ENCODE measurements around the gene SLC17A7. TPM values are rescaled to one million over a fixed set of nuclear protein-coding genes. Genes with fewer than 3 reads are reported as not detected.

SLC17A7 gene
- total and polyA plus RNA-seq, 12 donors, result 0.17 to 2.3 (median 0.92) TPM

DNA sequence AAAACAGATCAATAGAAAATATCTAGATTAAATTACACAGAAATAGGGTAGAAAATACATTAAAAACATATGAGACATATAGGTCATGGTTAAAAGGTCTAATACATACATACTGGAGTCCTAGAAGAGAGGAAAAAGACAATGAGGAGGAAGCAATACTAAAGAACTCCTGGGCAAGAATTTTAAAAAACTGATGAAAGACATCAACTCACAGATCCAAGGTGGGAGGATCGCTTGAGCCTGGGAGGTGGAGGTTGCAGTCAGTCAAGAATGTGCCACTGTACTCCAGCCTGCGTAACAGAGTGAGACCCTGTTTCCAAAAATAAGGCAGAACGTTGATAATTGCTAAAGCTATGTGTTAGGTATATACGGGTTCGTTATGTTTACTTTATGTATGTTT, 58.7 kb downstream of the SLC17A7 start:
- Histone ChIP-seq H3K27me3 (peaks cover 0 to 6% (median 0%) of the 10 kb centered on the region in 7 donors), H3K27ac (no peak overlapping the region), H3K9me3 (peaks cover 0 to 17% (median 10%) of the 10 kb centered on the region in 11 donors), H3K36me3 (no peaks in the 10 kb centered on the region), H3K4me3 (no peak overlapping the region), H3K4me1 (no peaks in the 10 kb centered on the region)
- no peak for DNase-seq
- intact Hi-C loops (cut with DNase I), result no loop called here
- no peak for ATAC-seq
- TF ChIP-seq, protein P1, sequence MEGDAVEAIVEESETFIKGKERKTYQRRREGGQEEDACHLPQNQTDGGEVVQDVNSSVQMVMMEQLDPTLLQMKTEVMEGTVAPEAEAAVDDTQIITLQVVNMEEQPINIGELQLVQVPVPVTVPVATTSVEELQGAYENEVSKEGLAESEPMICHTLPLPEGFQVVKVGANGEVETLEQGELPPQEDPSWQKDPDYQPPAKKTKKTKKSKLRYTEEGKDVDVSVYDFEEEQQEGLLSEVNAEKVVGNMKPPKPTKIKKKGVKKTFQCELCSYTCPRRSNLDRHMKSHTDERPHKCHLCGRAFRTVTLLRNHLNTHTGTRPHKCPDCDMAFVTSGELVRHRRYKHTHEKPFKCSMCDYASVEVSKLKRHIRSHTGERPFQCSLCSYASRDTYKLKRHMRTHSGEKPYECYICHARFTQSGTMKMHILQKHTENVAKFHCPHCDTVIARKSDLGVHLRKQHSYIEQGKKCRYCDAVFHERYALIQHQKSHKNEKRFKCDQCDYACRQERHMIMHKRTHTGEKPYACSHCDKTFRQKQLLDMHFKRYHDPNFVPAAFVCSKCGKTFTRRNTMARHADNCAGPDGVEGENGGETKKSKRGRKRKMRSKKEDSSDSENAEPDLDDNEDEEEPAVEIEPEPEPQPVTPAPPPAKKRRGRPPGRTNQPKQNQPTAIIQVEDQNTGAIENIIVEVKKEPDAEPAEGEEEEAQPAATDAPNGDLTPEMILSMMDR (IDR thresholded peaks at IDR 0.05), result no peak
- WGBS, 2 donors, result 90 to 93% methylated on average over 5 of the region's 5 CpGs

DNA sequence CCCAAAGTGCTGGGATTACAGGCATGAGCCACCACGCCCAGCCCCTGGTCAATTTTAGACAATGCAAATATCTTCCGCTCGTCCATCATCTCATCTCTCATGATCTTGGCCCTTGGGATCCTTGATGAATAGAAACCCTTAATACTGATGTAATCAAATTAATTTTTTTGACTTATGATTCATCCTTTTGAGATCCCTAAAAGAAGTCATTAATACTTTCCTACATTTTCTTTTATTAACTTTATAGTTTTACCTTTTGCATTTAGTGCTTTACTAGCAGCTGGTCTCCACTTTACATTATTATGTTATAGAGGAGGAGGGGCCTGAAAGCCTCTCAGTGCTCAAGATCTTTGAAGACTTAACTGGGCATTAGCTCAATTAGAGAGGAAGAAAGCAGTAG, 60.9 kb downstream of the SLC17A7 start:
- no peak for DNase-seq
- 84 to 90% methylated on average over 3 of the region's 3 CpGs for WGBS, 2 donors
- peaks cover 0 to 17% (median 10%) of the 10 kb centered on the region in 11 donors for H3K9me3 ChIP-seq
- no peak overlapping the region for H3K4me3 ChIP-seq
- no peak for ATAC-seq
- TF ChIP-seq, protein P1 (IDR thresholded peaks at IDR 0.05), result no peak
- no peaks in the 10 kb centered on the region for H3K36me3 ChIP-seq
- H3K27ac ChIP-seq, result no peak overlapping the region
- peaks cover 0 to 5% (median 0%) of the 10 kb centered on the region in 7 donors for H3K27me3 ChIP-seq
- intact Hi-C loops (cut with DNase I), result no loop called here
- no peaks in the 10 kb centered on the region for H3K4me1 ChIP-seq

Other genes with a start within 250 kb of the SLC17A7 start
- gene SLC6A16, start 116.3 kb downstream of the SLC17A7 start, total RNA-seq, result 1 to 10 TPM in 2 of 10 donors, under 1 TPM in 8; 0.25 to 1.0 (median 0.77) TPM
- 1 to 10 TPM in 1 of 2 donors, under 1 TPM in 1; 0.13 to 3.1 TPM for gene SLC6A16, start 116.3 kb downstream of the SLC17A7 start, polyA plus RNA-seq
- 10 to 100 TPM in 2 of 10 donors, 1 to 10 TPM in 8; 2.0 to 34.2 (median 3.9) TPM for gene CD37, start 106.1 kb downstream of the SLC17A7 start, total RNA-seq
- gene CD37, start 106.1 kb downstream of the SLC17A7 start, polyA plus RNA-seq, result 1 to 10 TPM; 2.3 to 3.5 TPM
- 10 to 100 TPM; 34.1 to 67.8 (median 45.1) TPM for gene TEAD2, start 79.1 kb downstream of the SLC17A7 start, total RNA-seq
- gene TEAD2, start 79.1 kb downstream of the SLC17A7 start, polyA plus RNA-seq, result 10 to 100 TPM; 43.5 to 50.5 TPM
- under 1 TPM in 3 of 10 donors, not detected in 7; 0.22 to 0.54 (median 0.26) TPM for gene DKKL1, start 77.7 kb downstream of the SLC17A7 start, total RNA-seq
- under 1 TPM in 1 of 2 donors, not detected in 1; 0.20 TPM for gene DKKL1, start 77.7 kb downstream of the SLC17A7 start, polyA plus RNA-seq
- not detected for gene KASH5, start 53.3 kb downstream of the SLC17A7 start, total RNA-seq
- gene KASH5, start 53.3 kb downstream of the SLC17A7 start, polyA plus RNA-seq, result not detected
- gene PTH2, start 18.1 kb downstream of the SLC17A7 start, total RNA-seq, result not detected
- gene PTH2, start 18.1 kb downstream of the SLC17A7 start, polyA plus RNA-seq, result not detected
- gene GFY, start 16.1 kb downstream of the SLC17A7 start, total RNA-seq, result not detected
- gene GFY, start 16.1 kb downstream of the SLC17A7 start, polyA plus RNA-seq, result under 1 TPM in 1 of 2 donors, not detected in 1; 0.13 TPM
- 10 to 100 TPM; 15.7 to 42.1 (median 25.7) TPM for gene PIH1D1, start 10.3 kb upstream of the SLC17A7 start, total RNA-seq
- gene PIH1D1, start 10.3 kb upstream of the SLC17A7 start, polyA plus RNA-seq, result 10 to 100 TPM; 32.5 to 60.0 TPM
- 10 to 100 TPM in 3 of 10 donors, 1 to 10 TPM in 7; 4.4 to 14.9 (median 7.4) TPM for gene ALDH16A1, start 11.7 kb upstream of the SLC17A7 start, total RNA-seq
- gene ALDH16A1, start 11.7 kb upstream of the SLC17A7 start, polyA plus RNA-seq, result 10 to 100 TPM; 17.8 to 19.9 TPM
- 10 to 100 TPM in 1 of 10 donors, 1 to 10 TPM in 9; 1.6 to 14.8 (median 3.1) TPM for gene FLT3LG, start 32.7 kb upstream of the SLC17A7 start, total RNA-seq
- gene FLT3LG, start 32.7 kb upstream of the SLC17A7 start, polyA plus RNA-seq, result 10 to 100 TPM in 1 of 2 donors, 1 to 10 TPM in 1; 4.2 to 14.0 TPM
- gene RPL13A, start 46.1 kb upstream of the SLC17A7 start, total RNA-seq, result 1,000 to 10,000 TPM; 1,171 to 1,844 (median 1,328) TPM
- gene RPL13A, start 46.1 kb upstream of the SLC17A7 start, polyA plus RNA-seq, result 1,000 to 10,000 TPM; 1,376 to 2,740 TPM
- 1,000 to 10,000 TPM in 4 of 10 donors, 100 to 1,000 TPM in 6; 739 to 1,152 (median 854) TPM for gene RPS11, start 54.9 kb upstream of the SLC17A7 start, total RNA-seq
- gene RPS11, start 54.9 kb upstream of the SLC17A7 start, polyA plus RNA-seq, result 1,000 to 10,000 TPM; 2,102 to 3,642 TPM
- gene FCGRT, start 71.1 kb upstream of the SLC17A7 start, total RNA-seq, result 100 to 1,000 TPM in 2 of 10 donors, 10 to 100 TPM in 8; 49.0 to 175 (median 71.4) TPM
- gene FCGRT, start 71.1 kb upstream of the SLC17A7 start, polyA plus RNA-seq, result 10 to 100 TPM; 63.2 to 83.6 TPM
- 10 to 100 TPM in 2 of 10 donors, 1 to 10 TPM in 8; 4.7 to 23.4 (median 6.1) TPM for gene RCN3, start 86.5 kb upstream of the SLC17A7 start, total RNA-seq
- 10 to 100 TPM; 23.6 to 38.3 TPM for gene RCN3, start 86.5 kb upstream of the SLC17A7 start, polyA plus RNA-seq
- gene NOSIP, start 139.0 kb upstream of the SLC17A7 start, total RNA-seq, result 10 to 100 TPM; 38.0 to 53.9 (median 45.1) TPM
- gene NOSIP, start 139.0 kb upstream of the SLC17A7 start, polyA plus RNA-seq, result 100 to 1,000 TPM in 1 of 2 donors, 10 to 100 TPM in 1; 82.6 to 120 TPM
- 1 to 10 TPM in 1 of 10 donors, under 1 TPM in 9; 0.34 to 1.0 (median 0.57) TPM for gene PRRG2, start 139.8 kb upstream of the SLC17A7 start, total RNA-seq
- gene PRRG2, start 139.8 kb upstream of the SLC17A7 start, polyA plus RNA-seq, result 1 to 10 TPM; 1.1 to 2.4 TPM
- 10 to 100 TPM; 11.2 to 19.2 (median 16.7) TPM for gene PRR12, start 149.7 kb upstream of the SLC17A7 start, total RNA-seq
- 10 to 100 TPM in 1 of 2 donors, 1 to 10 TPM in 1; 5.2 to 11.1 TPM for gene PRR12, start 149.7 kb upstream of the SLC17A7 start, polyA plus RNA-seq
- gene RRAS, start 198.6 kb upstream of the SLC17A7 start, total RNA-seq, result 100 to 1,000 TPM in 7 of 10 donors, 10 to 100 TPM in 3; 90.4 to 141 (median 113) TPM
- 100 to 1,000 TPM; 208 to 215 TPM for gene RRAS, start 198.6 kb upstream of the SLC17A7 start, polyA plus RNA-seq
- 10 to 100 TPM; 41.6 to 60.5 (median 45.2) TPM for gene SCAF1, start 200.7 kb upstream of the SLC17A7 start, total RNA-seq
- gene SCAF1, start 200.7 kb upstream of the SLC17A7 start, polyA plus RNA-seq, result 10 to 100 TPM; 20.2 to 25.8 TPM
- 10 to 100 TPM; 22.3 to 39.4 (median 24.7) TPM for gene IRF3, start 224.3 kb upstream of the SLC17A7 start, total RNA-seq
- 10 to 100 TPM; 67.8 to 84.2 TPM for gene IRF3, start 224.3 kb upstream of the SLC17A7 start, polyA plus RNA-seq
- 10 to 100 TPM in 5 of 10 donors, 1 to 10 TPM in 5; 7.8 to 14.6 (median 9.8) TPM for gene BCL2L12, start 224.4 kb upstream of the SLC17A7 start, total RNA-seq
- 10 to 100 TPM in 1 of 2 donors, 1 to 10 TPM in 1; 8.6 to 19.6 TPM for gene BCL2L12, start 224.4 kb upstream of the SLC17A7 start, polyA plus RNA-seq
- gene PRMT1, start 235.7 kb upstream of the SLC17A7 start, total RNA-seq, result 100 to 1,000 TPM; 112 to 146 (median 127) TPM
- 100 to 1,000 TPM in 1 of 2 donors, 10 to 100 TPM in 1; 80.0 to 270 TPM for gene PRMT1, start 235.7 kb upstream of the SLC17A7 start, polyA plus RNA-seq
- gene ADM5, start 248.1 kb upstream of the SLC17A7 start, total RNA-seq, result under 1 TPM; 0.16 to 0.74 (median 0.47) TPM
- gene ADM5, start 248.1 kb upstream of the SLC17A7 start, polyA plus RNA-seq, result 1 to 10 TPM; 1.1 to 1.6 TPM
- 1 to 10 TPM; 1.4 to 3.6 (median 1.9) TPM for gene CPT1C, start 249.6 kb upstream of the SLC17A7 start, total RNA-seq
- gene CPT1C, start 249.6 kb upstream of the SLC17A7 start, polyA plus RNA-seq, result 10 to 100 TPM in 1 of 2 donors, 1 to 10 TPM in 1; 4.8 to 10.7 TPM